Kidney (tissue), 14 donors: ENCODE measurements around the gene COL12A1. TPM values are rescaled to one million over a fixed set of nuclear protein-coding genes. Genes with fewer than 3 reads are reported as not detected.

Source experiments
- DNase-seq, 5 donors: peaks; one replicate each; pipeline ENCODE4 v3.0.0-alpha.2; 2013 to 2020
- FAIRE-seq: peaks from 2 replicates; lab custom pipeline; 2012; peaks lifted over from hg19 to GRCh38; lab: Jason Lieb, UNC
- H3K27ac ChIP-seq, 2 donors: one replicate each; pipeline ENCODE4 v1.7.0; 2013; ENCODE audit warnings: low read depth in 2 of 2, low read length in 2 of 2, inconsistent platforms in 1 of 2
- H3K27me3 ChIP-seq: one replicate; pipeline ENCODE4 v1.7.1; 2013; ENCODE audit warnings: low read length, inconsistent platforms; ENCODE audit not compliant: control insufficient read depth, insufficient read depth
- H3K36me3 ChIP-seq, 3 donors: one replicate each; pipeline versions ENCODE4 v1.7.0 to v1.7.1; 2013; ENCODE audit warnings: low read length in 3 of 3, control low read depth in 1 of 3, inconsistent platforms in 1 of 3; ENCODE audit not compliant: insufficient read depth in 3 of 3, control insufficient read depth in 2 of 3
- H3K4me1 ChIP-seq, 3 donors: one replicate each; pipeline versions ENCODE4 v1.7.0 to v1.7.1; 2013; ENCODE audit warnings: low read length in 3 of 3, inconsistent platforms in 1 of 3, low read depth in 1 of 3; ENCODE audit not compliant: control insufficient read depth in 2 of 3, insufficient read depth in 2 of 3
- H3K4me3 ChIP-seq, 3 donors: one replicate each; pipeline versions ENCODE4 v1.7.0 to v1.8.1; 2013; ENCODE audit warnings: low read length in 3 of 3, control low read depth in 1 of 3, inconsistent platforms in 1 of 3
- H3K9ac ChIP-seq, 3 donors: one replicate each; pipeline versions ENCODE4 v1.7.0 to v1.7.1; 2013; ENCODE audit warnings: low read length in 3 of 3, control low read depth in 1 of 3, inconsistent platforms in 1 of 3
- H3K9me3 ChIP-seq, 3 donors: one replicate each; pipeline versions ENCODE4 v1.7.0 to v1.7.1; 2013; ENCODE audit warnings: low read length in 3 of 3, control low read depth in 1 of 3, inconsistent platforms in 1 of 3; ENCODE audit not compliant: control insufficient read depth in 2 of 3, insufficient read depth in 1 of 3
- intact Hi-C: fragments of 100-400 bp; cut with DNase I; formaldehyde crosslinking; loops from one replicate; pipeline ENCODE4 v1.11.1; 2022
- polyA plus RNA-seq: library from polyadenylated mRNA; stranded (reverse); fragments of 350-450 nt; fragmentation: Illumina TruSeq; extraction: RNeasy Lipid Tissue Mini Kit (QIAGEN cat#74804); gene quantifications from one replicate; pipeline ENCODE4 v1.2.3, GENCODE V29; 2014; ENCODE audit warnings: low read depth, low replicate concordance; ENCODE audit not compliant: insufficient read depth
- total RNA-seq: library from RNA; stranded (reverse); fragmentation: NEBNext Ultra II Directional; extraction: Animal tissue kit (Norgen Biotek cat#: 25700); gene quantifications from one replicate; pipeline ENCODE4 v1.2.1, GENCODE V29; 2021
- TF ChIP-seq, protein P1 (sequence below): IDR thresholded peaks from 3 replicates; pipeline ENCODE4 v1.5.1; 2012; ENCODE audit warnings: mild to moderate bottlenecking, moderate library complexity, borderline replicate concordance; ENCODE audit not compliant: insufficient read depth; ENCODE audit errors: extremely low read depth
- donor health status: control.
- donor health status: control.
- donor health status: control.
- donor health status: control.
- donor health status: control.
- donor health status: DM: yes; HTN: yes; CAD: no.
- donor health status: Normal renal cell carcinoma (clear cell type).

The COL12A1 gene
- total and polyA plus RNA-seq, 2 donors from 2014 or later, result 12.3 to 28.3 TPM

DNA sequence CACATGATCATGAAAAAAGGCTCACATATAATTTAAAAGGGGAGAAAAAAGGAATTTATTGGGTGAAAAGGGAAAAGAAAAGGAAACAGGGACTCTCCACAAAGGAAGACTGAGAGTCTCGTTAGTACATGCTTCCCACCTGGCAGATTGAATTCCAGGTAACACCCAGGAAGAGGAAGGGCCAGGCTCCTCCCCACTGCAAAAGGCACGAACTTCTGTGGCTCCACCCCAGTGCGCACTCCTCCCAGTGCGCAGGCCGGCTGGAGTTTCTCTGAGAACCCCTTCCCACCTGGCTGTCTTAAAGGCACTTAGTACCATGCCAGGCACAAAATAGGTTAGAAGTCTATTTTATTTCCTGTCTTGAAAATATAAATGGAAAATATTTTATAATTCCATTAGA lies 129.8 kb downstream of the COL12A1 start:
- Histone ChIP-seq H3K9ac (no peak overlapping the region), H3K27me3 (no peaks in the 10 kb centered on the region), H3K9me3 (no peaks in the 10 kb centered on the region), H3K36me3 (no peaks in the 10 kb centered on the region), H3K4me1 (no peaks in the 10 kb centered on the region), H3K27ac (no peak overlapping the region), H3K4me3 (no peak overlapping the region)
- DNase-seq, result no peak
- TF ChIP-seq, protein P1, sequence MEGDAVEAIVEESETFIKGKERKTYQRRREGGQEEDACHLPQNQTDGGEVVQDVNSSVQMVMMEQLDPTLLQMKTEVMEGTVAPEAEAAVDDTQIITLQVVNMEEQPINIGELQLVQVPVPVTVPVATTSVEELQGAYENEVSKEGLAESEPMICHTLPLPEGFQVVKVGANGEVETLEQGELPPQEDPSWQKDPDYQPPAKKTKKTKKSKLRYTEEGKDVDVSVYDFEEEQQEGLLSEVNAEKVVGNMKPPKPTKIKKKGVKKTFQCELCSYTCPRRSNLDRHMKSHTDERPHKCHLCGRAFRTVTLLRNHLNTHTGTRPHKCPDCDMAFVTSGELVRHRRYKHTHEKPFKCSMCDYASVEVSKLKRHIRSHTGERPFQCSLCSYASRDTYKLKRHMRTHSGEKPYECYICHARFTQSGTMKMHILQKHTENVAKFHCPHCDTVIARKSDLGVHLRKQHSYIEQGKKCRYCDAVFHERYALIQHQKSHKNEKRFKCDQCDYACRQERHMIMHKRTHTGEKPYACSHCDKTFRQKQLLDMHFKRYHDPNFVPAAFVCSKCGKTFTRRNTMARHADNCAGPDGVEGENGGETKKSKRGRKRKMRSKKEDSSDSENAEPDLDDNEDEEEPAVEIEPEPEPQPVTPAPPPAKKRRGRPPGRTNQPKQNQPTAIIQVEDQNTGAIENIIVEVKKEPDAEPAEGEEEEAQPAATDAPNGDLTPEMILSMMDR, result no peak
- no peak for FAIRE-seq
- intact Hi-C loops, result no loop called here

DNA sequence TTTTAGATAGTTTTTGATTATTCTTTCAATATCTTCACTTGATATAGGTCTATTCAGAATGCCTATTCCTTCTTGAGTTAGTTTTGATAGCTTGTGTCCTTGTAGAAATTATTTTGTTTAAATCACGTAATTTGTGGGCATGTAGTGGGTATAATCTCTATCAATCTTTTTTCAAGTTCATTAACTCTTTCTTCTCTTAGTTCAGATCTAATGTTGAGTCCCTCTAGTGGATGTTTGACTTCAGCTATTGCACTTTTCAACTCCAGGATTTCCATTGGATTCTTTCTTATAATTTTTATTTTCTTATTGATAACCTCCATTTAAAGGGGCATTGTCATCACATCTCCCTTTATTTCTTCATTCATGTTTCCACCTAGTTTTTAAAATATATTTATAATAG lies 135.6 kb downstream of the COL12A1 start:
- H3K4me3 ChIP-seq, result no peak overlapping the region
- TF ChIP-seq, protein P1, result no peak
- H3K27me3 ChIP-seq, result no peaks in the 10 kb centered on the region
- no peaks in the 10 kb centered on the region for H3K9me3 ChIP-seq
- intact Hi-C loops, result no loop called here
- FAIRE-seq, result no peak
- no peak for DNase-seq
- H3K9ac ChIP-seq, result no peak overlapping the region
- H3K27ac ChIP-seq, result no peak overlapping the region
- peaks cover 0 to 2% (median 0%) of the 10 kb centered on the region in 3 donors for H3K4me1 ChIP-seq
- H3K36me3 ChIP-seq, result no peaks in the 10 kb centered on the region

DNA sequence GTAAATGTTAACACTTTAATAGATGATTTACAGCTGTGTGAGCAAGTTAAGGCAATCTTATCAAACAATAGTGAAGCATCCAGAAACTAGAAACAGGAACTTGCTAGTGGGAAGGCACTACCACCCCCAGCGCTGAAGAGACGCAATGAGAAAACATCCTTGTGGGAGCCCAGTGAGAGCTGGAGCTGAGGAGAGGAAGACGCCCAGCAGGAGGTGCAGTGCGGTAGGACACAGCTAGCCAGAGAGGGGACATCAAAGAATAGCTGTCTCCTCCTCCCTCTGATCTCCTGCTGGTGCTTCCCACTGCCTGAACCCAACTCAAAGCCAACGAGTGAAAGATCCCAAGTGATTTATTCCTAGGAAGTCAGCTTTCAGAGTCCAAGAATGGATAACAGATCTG lies 140.3 kb downstream of the COL12A1 start:
- Histone ChIP-seq H3K36me3 (no peaks in the 10 kb centered on the region), H3K4me3 (no peak overlapping the region), H3K4me1 (peaks cover 0 to 7% (median 0%) of the 10 kb centered on the region in 3 donors), H3K9ac (no peak overlapping the region), H3K27ac (no peak overlapping the region), H3K27me3 (no peaks in the 10 kb centered on the region), H3K9me3 (no peaks in the 10 kb centered on the region)
- intact Hi-C loops, result no loop called here
- no peak for FAIRE-seq
- TF ChIP-seq, protein P1, result no peak
- DNase-seq, result peak in 1 of 5 donors; percentile 26

DNA sequence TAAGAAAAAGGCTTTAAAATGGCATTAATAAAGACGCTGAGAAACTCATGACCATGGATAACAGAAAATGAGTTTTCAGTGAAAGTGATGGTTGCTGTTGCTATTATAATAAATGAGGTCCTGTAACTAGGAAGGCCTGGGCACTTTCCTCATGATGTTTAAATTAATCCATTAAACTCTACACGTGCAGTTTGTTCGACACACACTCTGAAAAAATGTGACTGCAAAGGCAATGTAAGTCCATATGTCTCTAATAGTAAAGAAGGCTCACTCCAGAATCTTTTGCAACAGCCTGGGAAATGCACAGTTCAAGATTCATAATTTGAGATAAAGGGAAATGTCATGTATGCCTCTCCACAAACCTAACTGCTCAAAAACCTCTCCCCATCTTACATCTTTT lies 153.4 kb downstream of the COL12A1 start:
- H3K27me3 ChIP-seq, result no peaks in the 10 kb centered on the region
- H3K9me3 ChIP-seq, result no peaks in the 10 kb centered on the region
- H3K9ac ChIP-seq, result no peak overlapping the region
- DNase-seq (no peak), FAIRE-seq (no peak)
- H3K4me3 ChIP-seq, result no peak overlapping the region
- intact Hi-C loops, result no loop called here
- H3K4me1 ChIP-seq, result no peaks in the 10 kb centered on the region
- H3K27ac ChIP-seq, result no peak overlapping the region
- TF ChIP-seq, protein P1, result no peak
- H3K36me3 ChIP-seq, result no peaks in the 10 kb centered on the region
